A549 (cell line): ENCODE data around the gene CEP192. TPM values are rescaled to one million over a fixed set of nuclear protein-coding genes. Genes with fewer than 3 reads are reported as not detected.
A peak's percentile ranks its signal among the peaks of the same experiment; 100 is the strongest.

Source experiments
- ATAC-seq, 2 experiments: fragments of 200-7000 bp in 1 of 2; fragments of >200 bp in 1 of 2; cut with Nextera tagmentation in 1 of 2; cut with Tn5 transposase in 1 of 2; 3 replicates each; pipeline versions ENCODE4 v1.8.0 to v1.9.1; 2018 to 2020; ENCODE audit warnings: mild to moderate bottlenecking in 1 of 2, moderate library complexity in 1 of 2
- CTCF ChIA-PET: fragments of 300-600 bp; sonication (Branson Sonifier 250); formaldehyde crosslinking; extraction: SDS; loops from one replicate; lab custom pipeline; 2021; ENCODE audit warnings: antibody characterized with exemption, inconsistent platforms; lab: Yijun Ruan, JAX
- POLR2A ChIA-PET: fragments of 350-600 bp; formaldehyde crosslinking; extraction: SDS; loops from one replicate; lab custom pipeline; 2021; ENCODE audit warnings: antibody characterized with exemption, inconsistent platforms; lab: Yijun Ruan, JAX
- DNase-seq, 2 experiments: peaks; one replicate each; pipeline versions ENCODE4 v3.0.0 to v3.0.0-alpha.2; 2011 to 2016; ENCODE audit warnings: low read depth in 1 of 2, low spot score in 1 of 2
- FAIRE-seq: peaks from 2 replicates; lab custom pipeline; 2011; peaks lifted over from hg19 to GRCh38; lab: Jason Lieb, UNC
- H3K27ac ChIP-seq, 2 experiments: fragments of >200 bp; sonication (Bioruptor Twin); formaldehyde crosslinking; 3 replicates each; pipeline ENCODE4 v1.5.1; 2016 to 2017
- H3K4me1 ChIP-seq: fragments of >200 bp; sonication (Bioruptor Twin); formaldehyde crosslinking; 3 replicates; pipeline ENCODE4 v1.6.1; 2016
- H3K4me2 ChIP-seq: fragments of >200 bp; sonication (Bioruptor Twin); formaldehyde crosslinking; 3 replicates; pipeline ENCODE4 v1.6.1; 2016
- H3K4me3 ChIP-seq: fragments of >200 bp; sonication (Bioruptor Twin); formaldehyde crosslinking; 3 replicates; pipeline ENCODE4 v1.5.1; 2016
- H3K9me3 ChIP-seq: fragments of >200 bp; sonication (Bioruptor Twin); formaldehyde crosslinking; 3 replicates; pipeline ENCODE4 v1.6.1; 2016
- BHLHE40 ChIP-seq: IDR thresholded peaks from 2 replicates; pipeline ENCODE4 v1.6.1; 2012; ENCODE audit warnings: low read depth, low read length, inconsistent platforms
- CBX2 ChIP-seq: fragments of 200-600 bp; sonication (generic); IDR thresholded peaks from 2 replicates; pipeline ENCODE4 v1.6.1; 2016; ENCODE audit warnings: low read depth, mild to moderate bottlenecking, borderline replicate concordance
- CEBPB ChIP-seq, 2 experiments: fragments of >200 bp in 1 of 2; sonication (Bioruptor Twin) in 1 of 2; formaldehyde crosslinking in 1 of 2; IDR thresholded peaks; 2 replicates each; pipeline ENCODE4 v1.6.1; 2012 to 2016
- CHD4 ChIP-seq: fragments of 200-600 bp; sonication (generic); IDR thresholded peaks from 2 replicates; pipeline ENCODE4 v1.6.1; 2016; ENCODE audit warnings: antibody characterized with exemption, mild to moderate bottlenecking, borderline replicate concordance
- EHMT2 ChIP-seq: fragments of 200-600 bp; sonication (generic); IDR thresholded peaks from 2 replicates; pipeline ENCODE4 v1.6.1; 2016; ENCODE audit warnings: antibody characterized with exemption, low read depth, mild to moderate bottlenecking, moderate library complexity
- EP300 ChIP-seq, 2 experiments: fragments of >200 bp; sonication (Bioruptor Twin); formaldehyde crosslinking; IDR thresholded peaks; 2 replicates in 1 of 2; 3 replicates in 1 of 2; pipeline ENCODE4 v1.6.1; 2016 to 2017
- ESRRA ChIP-seq: fragments of 150-350 bp; IDR thresholded peaks from 2 replicates; pipeline ENCODE4 v1.6.1; 2014; ENCODE audit warnings: mild to moderate bottlenecking, low read length, borderline replicate concordance
- FOSB ChIP-seq: fragments of 250-450 bp; sonication (Bioruptor Pico); IDR thresholded peaks from 2 replicates; pipeline ENCODE4 v1.5.0; 2020; ENCODE audit warnings: mild to moderate bottlenecking, moderate library complexity
- FOSL2 ChIP-seq, 2 experiments: fragments of 450-650 bp in 1 of 2; fragments of >200 bp in 1 of 2; sonication (Bioruptor Twin) in 1 of 2; formaldehyde crosslinking; IDR thresholded peaks; 2 replicates each; pipeline versions ENCODE4 v1.5.0 to v1.6.1; 2016 to 2020; ENCODE audit warnings: mild to moderate bottlenecking in 1 of 2, moderate library complexity in 1 of 2
- GATA3 ChIP-seq: IDR thresholded peaks from 2 replicates; pipeline ENCODE4 v1.6.1; 2012; ENCODE audit warnings: borderline replicate concordance
- HDAC2 ChIP-seq: fragments of 200-600 bp; sonication (generic); IDR thresholded peaks from 2 replicates; pipeline ENCODE4 v1.6.1; 2016
- HMGXB4 ChIP-seq: fragments of 250-450 bp; sonication (Bioruptor Pico); IDR thresholded peaks from 2 replicates; pipeline ENCODE4 v1.5.0; 2021; ENCODE audit warnings: mild to moderate bottlenecking, moderate library complexity, borderline replicate concordance
- HOXB13 ChIP-seq: fragments of 250-450 bp; sonication (Bioruptor Pico); IDR thresholded peaks from 2 replicates; pipeline ENCODE4 v1.5.0; 2020; ENCODE audit warnings: low read depth, mild to moderate bottlenecking, moderate library complexity
- HOXB5 ChIP-seq: fragments of 250-450 bp; sonication (Bioruptor Pico); IDR thresholded peaks from 2 replicates; pipeline ENCODE4 v1.5.0; 2020; ENCODE audit warnings: mild to moderate bottlenecking, moderate library complexity
- MAZ ChIP-seq: fragments of 150-350 bp; IDR thresholded peaks from 2 replicates; pipeline ENCODE4 v1.6.1; 2014; ENCODE audit warnings: antibody characterized with exemption, low read depth, low read length, borderline replicate concordance
- NFE2L2 ChIP-seq: fragments of 150-350 bp; conservative IDR thresholded peaks from 2 replicates; pipeline ENCODE4 v1.6.1; 2014; ENCODE audit warnings: low read length
- PBX3 ChIP-seq: IDR thresholded peaks from 2 replicates; pipeline ENCODE4 v1.6.1; 2012
- RAD21 ChIP-seq, 2 experiments: fragments of >200 bp in 1 of 2; sonication (Bioruptor Twin) in 1 of 2; formaldehyde crosslinking in 1 of 2; IDR thresholded peaks in 1 of 2; conservative IDR thresholded peaks in 1 of 2; 2 replicates in 1 of 2; 3 replicates in 1 of 2; pipeline ENCODE4 v1.6.1; 2012 to 2018; ENCODE audit warnings: inconsistent platforms in 1 of 2
- RARB ChIP-seq: fragments of 250-450 bp; sonication (Bioruptor Pico); IDR thresholded peaks from 2 replicates; pipeline ENCODE4 v1.8.0; 2021; ENCODE audit warnings: mild to moderate bottlenecking, moderate library complexity
- RCOR1 ChIP-seq: fragments of 150-350 bp; IDR thresholded peaks from 2 replicates; pipeline ENCODE4 v1.6.1; 2014; ENCODE audit warnings: antibody characterized with exemption, low read length, low read depth
- RFX5 ChIP-seq: fragments of 450-650 bp; IDR thresholded peaks from 2 replicates; pipeline ENCODE4 v1.7.1; 2014; ENCODE audit warnings: antibody characterized with exemption, mild to moderate bottlenecking, moderate library complexity
- SMC3 ChIP-seq: fragments of >200 bp; sonication (Bioruptor Twin); formaldehyde crosslinking; IDR thresholded peaks from 3 replicates; pipeline ENCODE4 v1.6.1; 2018; ENCODE audit warnings: inconsistent platforms
- TFCP2L1 ChIP-seq: fragments of 250-450 bp; sonication (Bioruptor Pico); IDR thresholded peaks from 2 replicates; pipeline ENCODE4 v1.5.0; 2021; ENCODE audit warnings: mild to moderate bottlenecking
- TP53 ChIP-seq: fragments of 250-450 bp; sonication (Bioruptor Pico); IDR thresholded peaks from 2 replicates; pipeline ENCODE4 v1.5.0; 2021; ENCODE audit warnings: mild to moderate bottlenecking, moderate library complexity
- USF2 ChIP-seq: fragments of 450-650 bp; IDR thresholded peaks from 2 replicates; pipeline ENCODE4 v1.6.1; 2014; ENCODE audit warnings: antibody characterized with exemption
- WGBS: methylation state at CpG from one replicate; pipeline ENCODE4 v1.1.6; 2017; ENCODE audit errors: missing lambda C conversion rate; 5-methylcytosine and 5-hydroxymethylcytosine counted together
- polyA plus RNA-seq, 4 experiments: library from polyadenylated mRNA; depleted of rRNA in 3 of 4; stranded (reverse); fragments of >200 nt; fragmentation: RNase III in 1 of 4; extraction: RNeasy Plus Mini Kit Qiagen cat#74134 plus additional on column Dnase treatment in 1 of 4; gene quantifications; 2 replicates in 3 of 4; 3 replicates in 1 of 4; pipeline ENCODE4 v1.2.3, GENCODE V29; 2011 to 2017
- TF ChIP-seq, protein P1 (sequence below): fragments of >200 bp; sonication (Bioruptor Twin); formaldehyde crosslinking; IDR thresholded peaks from 3 replicates; pipeline ENCODE4 v1.5.1; 2016

CEP192 gene
- polyA plus RNA-seq, 2 of the 4 experiments (the other 2 are of a cell fraction): 8.9 to 21.1 TPM

DNA sequence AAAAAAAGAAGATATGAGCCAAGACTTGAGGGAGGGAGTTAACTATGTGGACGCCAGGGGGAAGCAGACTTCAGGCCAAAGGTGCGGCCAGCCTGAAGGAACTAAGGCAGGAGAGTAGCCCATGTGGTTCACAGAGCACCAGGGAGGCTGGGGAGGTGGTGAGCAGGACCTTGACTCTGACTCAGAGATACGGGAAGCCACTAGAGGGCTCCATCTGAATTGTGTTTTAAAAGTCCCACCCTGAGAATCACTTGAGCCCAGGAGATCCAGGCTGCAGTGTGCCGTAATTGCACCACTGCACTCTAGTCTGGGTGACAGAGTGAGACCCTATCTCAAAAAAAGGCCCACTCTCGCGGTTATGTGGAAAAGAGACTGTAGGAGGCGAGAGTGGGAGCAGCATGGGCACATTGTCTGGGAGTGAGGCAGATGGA is 12.3 kb downstream of the CEP192 start:
- ATAC-seq (peak; percentile 95 to 100), DNase-seq (peak; percentile 44 to 86), FAIRE-seq (no peak)
- ChIA-PET POLR2A (no interaction called here), CTCF (interaction anchor here (0.6 to 0.7 kb wide), 4 partner anchors 51 to 121 kb away, joined by 3 read pairs; no protein-coding TSS in a partner anchor)
- Histone ChIP-seq H3K4me1 (no peaks in the 10 kb centered on the region), H3K4me3 (no peak overlapping the region), H3K9me3 (no peaks in the 10 kb centered on the region), H3K27ac (no peak overlapping the region), H3K4me2 (no peak overlapping the region)
- 54% methylated on average over 7 of the region's 7 CpGs for WGBS
- TF ChIP-seq HOXB5 (no peak), FOSL2 (IDR thresholded peaks at IDR 0.05) (no peak), FOSL2 (CRISPR knock-in tag; IDR thresholded peaks at IDR 0.05) (0 out of 2 replicates have a peak, but pooled peaks have one; percentile 16), NFE2L2 (no peak), SMC3 (peak; percentile 21; the same call in 1 of the 3 replicates), FOSB (CRISPR knock-in tag) (no peak), RCOR1 (no peak), RAD21 (conservative IDR thresholded peaks at IDR 0.05 in 1 of 2, IDR thresholded peaks at IDR 0.05 in 1 of 2) (peak; percentile 24 to 30; a peak in 3 of 5 replicates)
- TF ChIP-seq, protein P1, sequence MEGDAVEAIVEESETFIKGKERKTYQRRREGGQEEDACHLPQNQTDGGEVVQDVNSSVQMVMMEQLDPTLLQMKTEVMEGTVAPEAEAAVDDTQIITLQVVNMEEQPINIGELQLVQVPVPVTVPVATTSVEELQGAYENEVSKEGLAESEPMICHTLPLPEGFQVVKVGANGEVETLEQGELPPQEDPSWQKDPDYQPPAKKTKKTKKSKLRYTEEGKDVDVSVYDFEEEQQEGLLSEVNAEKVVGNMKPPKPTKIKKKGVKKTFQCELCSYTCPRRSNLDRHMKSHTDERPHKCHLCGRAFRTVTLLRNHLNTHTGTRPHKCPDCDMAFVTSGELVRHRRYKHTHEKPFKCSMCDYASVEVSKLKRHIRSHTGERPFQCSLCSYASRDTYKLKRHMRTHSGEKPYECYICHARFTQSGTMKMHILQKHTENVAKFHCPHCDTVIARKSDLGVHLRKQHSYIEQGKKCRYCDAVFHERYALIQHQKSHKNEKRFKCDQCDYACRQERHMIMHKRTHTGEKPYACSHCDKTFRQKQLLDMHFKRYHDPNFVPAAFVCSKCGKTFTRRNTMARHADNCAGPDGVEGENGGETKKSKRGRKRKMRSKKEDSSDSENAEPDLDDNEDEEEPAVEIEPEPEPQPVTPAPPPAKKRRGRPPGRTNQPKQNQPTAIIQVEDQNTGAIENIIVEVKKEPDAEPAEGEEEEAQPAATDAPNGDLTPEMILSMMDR: peak; percentile 49

- Histone ChIP-seq H3K9me3 (no peaks in the 10 kb centered on the region), H3K4me2 (no peak overlapping the region), H3K4me3 (no peak overlapping the region), H3K4me1 (no peaks in the 10 kb centered on the region), H3K27ac (no peak overlapping the region)
- no peak for TF ChIP-seq HDAC2
- no peak for TF ChIP-seq HMGXB4 (CRISPR knock-in tag)
- TF ChIP-seq BHLHE40: no peak
- TF ChIP-seq CBX2: no peak
- TF ChIP-seq RARB: no peak
- TF ChIP-seq EP300 (IDR thresholded peaks at IDR 0.05): no peak
- no peak for TF ChIP-seq HOXB5
- TF ChIP-seq MAZ: no peak
- TF ChIP-seq HOXB13 (CRISPR knock-in tag): no peak
- TF ChIP-seq TP53 (CRISPR knock-in tag): no peak
- TF ChIP-seq, protein P1: no peak
- no peak for TF ChIP-seq PBX3
- TF ChIP-seq CEBPB (IDR thresholded peaks at IDR 0.05): no peak
- TF ChIP-seq USF2: no peak
- TF ChIP-seq ESRRA: no peak
- TF ChIP-seq CHD4: no peak
- TF ChIP-seq EHMT2: no peak
- no peak for TF ChIP-seq TFCP2L1
- no peak for TF ChIP-seq RFX5
- no peak for TF ChIP-seq GATA3
- FAIRE-seq (no peak), DNase-seq (no peak), ATAC-seq (no peak)
- POLR2A ChIA-PET: no interaction called here
- WGBS: 94% methylated on average over 8 of the region's 8 CpGs
- CTCF ChIA-PET: interaction anchor here (0.6 to 1.5 kb wide), 4 partner anchors 33 to 502 kb away, joined by 3 to 4 read pairs (median 3); no protein-coding TSS in a partner anchor
Observed at GRCh38 chr18:13004396-13004795, 13.2 kb downstream of the CEP192 start.
